Adrenal gland (tissue), 12 donors: ENCODE results near the gene MRPL17. TPM values are rescaled to one million over a fixed set of nuclear protein-coding genes. Genes with fewer than 3 reads are reported as not detected.
A peak's percentile ranks its signal among the peaks of the same experiment; 100 is the strongest.
"Not testable (repeated sequence)": the region's sequence is repeated elsewhere in the genome, so short reads cannot be mapped to it uniquely, and the experiment has no call there.

Source experiments
- DNase-seq, 7 donors: peaks; one replicate each; pipeline ENCODE4 v3.0.0-alpha.2; 2019 to 2020
- H3K27ac ChIP-seq, 5 donors: fragments of 200-600 bp; sonication (generic) in 4 of 5; 1 replicate in 3 of 5; 2 replicates in 2 of 5; pipeline versions ENCODE4 v1.5.1 to v1.8.0; 2016 to 2020; ENCODE audit warnings: mild to moderate bottlenecking in 1 of 5
- H3K27me3 ChIP-seq: fragments of 200-600 bp; 2 replicates; pipeline ENCODE4 v1.8.0; 2021
- H3K36me3 ChIP-seq, 2 donors: fragments of 200-600 bp; replicated peaks in 1 of 2; 1 replicate in 1 of 2; 2 replicates in 1 of 2; pipeline versions ENCODE4 v1.5.1 to v1.8.0; 2018 to 2022
- H3K4me1 ChIP-seq, 2 donors: fragments of 200-600 bp; replicated peaks in 1 of 2; 1 replicate in 1 of 2; 2 replicates in 1 of 2; pipeline versions ENCODE4 v1.5.1 to v1.8.0; 2018 to 2021
- H3K4me3 ChIP-seq, 4 donors: fragments of 200-600 bp; sonication (generic) in 3 of 4; one replicate each; pipeline ENCODE4 v1.5.1; 2016 to 2018
- H3K9me3 ChIP-seq, 3 donors: fragments of 200-600 bp; sonication (generic) in 1 of 3; replicated peaks in 1 of 3; 1 replicate in 2 of 3; 2 replicates in 1 of 3; pipeline versions ENCODE4 v1.5.1 to v1.8.0; 2016 to 2021
- POLR2A ChIP-seq, 2 donors: fragments of 450-650 bp; IDR thresholded peaks; one replicate each; pipeline ENCODE4 v1.6.1; 2017; ENCODE audit warnings: antibody characterized with exemption in 2 of 2, mild to moderate bottlenecking in 2 of 2, moderate library complexity in 1 of 2
- WGBS, 4 donors: extraction: QIAGEN DNeasy Blood & Tissue Kit in 2 of 4; methylation state at CpG; one replicate each; pipeline versions ENCODE4 v1.1.5 to v1.1.7; 2013 to 2017; 5-methylcytosine and 5-hydroxymethylcytosine counted together
- intact Hi-C, 2 donors: fragments of 100-400 bp; cut with DNase I; formaldehyde crosslinking; loops; one replicate each; pipeline versions ENCODE4 v1.14.1 to v1.15.0; 2022 to 2023
- polyA plus RNA-seq, 3 donors: library from polyadenylated mRNA; stranded (reverse); fragments of 200-250 nt in 2 of 3; fragments of 350-450 nt in 1 of 3; fragmentation: Illumina TruSeq in 1 of 3; extraction: RNeasy Lipid Tissue Mini Kit (QIAGEN cat#74804) in 1 of 3; gene quantifications; one replicate each; pipeline ENCODE4 v1.2.3, GENCODE V29; 2013 to 2014
- total RNA-seq, 9 donors: library from RNA; depleted of rRNA in 4 of 9; stranded (reverse); fragments of >200 nt in 4 of 9; fragments of 120-200 nt in 1 of 9; fragmentation: NEBNext Ultra II Directional in 1 of 9; extraction: Animal tissue kit (Norgen Biotek cat#: 25700) in 1 of 9; gene quantifications; one replicate each; pipeline versions ENCODE4 v1.1.0 to v1.2.4, GENCODE V29; 2013 to 2023
- TF ChIP-seq, protein P1 (sequence below), 6 experiments: fragments of 450-650 bp in 4 of 6; fragments of 200-600 bp in 2 of 6; sonication (generic) in 1 of 6; IDR thresholded peaks; 1 replicate in 5 of 6; 2 replicates in 1 of 6; pipeline versions ENCODE4 v1.5.1 to v1.8.0; 2016 to 2021; ENCODE audit warnings: antibody characterized with exemption in 6 of 6, mild to moderate bottlenecking in 2 of 6, moderate library complexity in 1 of 6
- donor health status: healthy with polysubstance abuse.
- donor health status: Bipolar disorder and iron deficiency.
- donor health status: DM: yes; HTN: yes; CAD: no.
- donor health status: DM: no; HTN: no; CAD: no.
- donor health status: DM: no; HTN: no; CAD: no.
- donor health status: DM: yes; HTN: yes; CAD: no.

Gene MRPL17
- total and polyA plus RNA-seq, 12 donors = 51.2 to 532 (median 80.6) TPM

DNA sequence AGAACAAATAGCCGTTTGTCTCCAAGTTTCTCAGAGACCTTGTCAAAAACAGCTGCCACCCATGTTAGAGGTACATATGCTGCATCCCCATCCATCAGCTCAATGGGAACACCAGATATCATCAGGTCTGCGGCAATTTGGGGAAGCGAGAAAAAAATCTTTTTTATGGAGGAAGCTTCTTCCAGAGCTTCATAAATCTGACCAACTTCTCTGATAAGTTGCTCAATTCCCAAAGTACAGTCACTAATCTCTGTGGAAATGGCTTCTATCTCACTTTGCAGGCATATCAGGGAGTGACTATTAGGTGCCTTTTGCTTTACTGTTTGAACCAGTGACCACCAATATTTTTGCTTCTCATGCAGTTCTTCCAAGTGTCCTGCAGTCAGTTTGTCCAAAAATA is 34.3 kb upstream of the MRPL17 start:
- H3K9me3 ChIP-seq = no peaks in the 10 kb centered on the region
- DNase-seq = no peak
- H3K27me3 ChIP-seq = no peaks in the 10 kb centered on the region
- intact Hi-C loops = no loop called here
- H3K4me1 ChIP-seq = no peaks in the 10 kb centered on the region
- 81 to 88% (median 85%) methylated on average over 3 of the region's 3 CpGs for WGBS, 4 donors
- no peaks in the 10 kb centered on the region for H3K36me3 ChIP-seq
- TF ChIP-seq, protein P1, sequence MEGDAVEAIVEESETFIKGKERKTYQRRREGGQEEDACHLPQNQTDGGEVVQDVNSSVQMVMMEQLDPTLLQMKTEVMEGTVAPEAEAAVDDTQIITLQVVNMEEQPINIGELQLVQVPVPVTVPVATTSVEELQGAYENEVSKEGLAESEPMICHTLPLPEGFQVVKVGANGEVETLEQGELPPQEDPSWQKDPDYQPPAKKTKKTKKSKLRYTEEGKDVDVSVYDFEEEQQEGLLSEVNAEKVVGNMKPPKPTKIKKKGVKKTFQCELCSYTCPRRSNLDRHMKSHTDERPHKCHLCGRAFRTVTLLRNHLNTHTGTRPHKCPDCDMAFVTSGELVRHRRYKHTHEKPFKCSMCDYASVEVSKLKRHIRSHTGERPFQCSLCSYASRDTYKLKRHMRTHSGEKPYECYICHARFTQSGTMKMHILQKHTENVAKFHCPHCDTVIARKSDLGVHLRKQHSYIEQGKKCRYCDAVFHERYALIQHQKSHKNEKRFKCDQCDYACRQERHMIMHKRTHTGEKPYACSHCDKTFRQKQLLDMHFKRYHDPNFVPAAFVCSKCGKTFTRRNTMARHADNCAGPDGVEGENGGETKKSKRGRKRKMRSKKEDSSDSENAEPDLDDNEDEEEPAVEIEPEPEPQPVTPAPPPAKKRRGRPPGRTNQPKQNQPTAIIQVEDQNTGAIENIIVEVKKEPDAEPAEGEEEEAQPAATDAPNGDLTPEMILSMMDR (IDR thresholded peaks at IDR 0.05) = no peak
- no peak for TF ChIP-seq POLR2A (IDR thresholded peaks at IDR 0.05)
- H3K4me3 ChIP-seq = no peak overlapping the region
- H3K27ac ChIP-seq = no peak overlapping the region

DNA sequence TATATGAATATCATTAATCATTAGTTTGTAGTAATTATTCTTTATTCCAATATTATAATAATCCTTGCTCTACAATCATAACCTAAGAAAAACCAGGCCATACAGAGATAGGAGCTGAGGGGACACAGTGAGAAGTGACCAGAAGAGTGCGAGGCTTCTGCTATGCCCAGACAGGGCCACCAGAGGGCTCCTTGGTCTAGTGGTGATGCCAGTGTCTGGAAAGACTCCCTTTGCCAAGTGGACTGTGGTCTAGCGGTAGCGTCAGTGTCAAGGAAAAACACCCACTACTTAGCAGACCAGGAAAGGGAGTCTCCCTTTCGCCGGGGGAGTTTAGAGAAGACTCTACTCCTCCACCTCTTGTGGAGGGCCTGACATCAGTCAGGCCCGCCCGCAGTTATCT is 28.4 kb upstream of the MRPL17 start:
- intact Hi-C loops, H3K27ac ChIP-seq, H3K4me1 ChIP-seq, H3K27me3 ChIP-seq, H3K9me3 ChIP-seq, H3K36me3 ChIP-seq, H3K4me3 ChIP-seq: not testable (repeated sequence)
- 92 to 95% (median 92%) methylated on average over 7 of the region's 7 CpGs for WGBS, 4 donors
- DNase-seq = peak in 4 of 7 donors; percentile 29 to 66 (median 52)
- TF ChIP-seq, protein P1 (IDR thresholded peaks at IDR 0.05) = peak; percentile 12 to 46 (median 24)

DNA sequence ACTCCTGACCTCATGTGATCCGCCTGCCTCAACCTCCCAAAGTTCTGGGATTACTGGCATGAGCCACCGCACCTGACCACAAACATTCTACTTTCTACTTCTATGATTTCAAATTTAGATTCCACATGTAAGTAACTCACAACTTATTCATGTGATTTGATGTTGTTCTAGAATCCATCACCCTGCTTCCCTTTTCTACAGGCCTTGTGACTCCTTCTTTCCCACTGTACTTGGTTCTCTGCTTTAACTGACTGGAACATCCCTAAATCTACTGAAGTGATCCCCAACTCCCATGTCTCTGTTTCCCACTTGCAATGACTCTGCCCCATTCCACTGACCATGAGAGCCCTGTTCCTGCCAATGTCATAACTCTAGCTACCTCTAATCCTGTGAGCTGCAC is 25.7 kb upstream of the MRPL17 start:
- no peak for DNase-seq
- Histone ChIP-seq H3K9me3 (no peaks in the 10 kb centered on the region), H3K4me1 (peaks cover 0 to 5% of the 10 kb centered on the region in 2 donors), H3K4me3 (no peak overlapping the region), H3K36me3 (no peaks in the 10 kb centered on the region), H3K27me3 (no peaks in the 10 kb centered on the region), H3K27ac (no peak overlapping the region)
- no peak for TF ChIP-seq POLR2A (IDR thresholded peaks at IDR 0.05)
- TF ChIP-seq, protein P1 (IDR thresholded peaks at IDR 0.05) = no peak
- intact Hi-C loops = loop anchor here (5.0 to 10.0 kb wide), 2 partner anchors 174 to 177 kb away; no protein-coding TSS in a partner anchor
- WGBS, 4 donors = 76 to 94% (median 85%) methylated on average over 2 of the region's 2 CpGs

DNA sequence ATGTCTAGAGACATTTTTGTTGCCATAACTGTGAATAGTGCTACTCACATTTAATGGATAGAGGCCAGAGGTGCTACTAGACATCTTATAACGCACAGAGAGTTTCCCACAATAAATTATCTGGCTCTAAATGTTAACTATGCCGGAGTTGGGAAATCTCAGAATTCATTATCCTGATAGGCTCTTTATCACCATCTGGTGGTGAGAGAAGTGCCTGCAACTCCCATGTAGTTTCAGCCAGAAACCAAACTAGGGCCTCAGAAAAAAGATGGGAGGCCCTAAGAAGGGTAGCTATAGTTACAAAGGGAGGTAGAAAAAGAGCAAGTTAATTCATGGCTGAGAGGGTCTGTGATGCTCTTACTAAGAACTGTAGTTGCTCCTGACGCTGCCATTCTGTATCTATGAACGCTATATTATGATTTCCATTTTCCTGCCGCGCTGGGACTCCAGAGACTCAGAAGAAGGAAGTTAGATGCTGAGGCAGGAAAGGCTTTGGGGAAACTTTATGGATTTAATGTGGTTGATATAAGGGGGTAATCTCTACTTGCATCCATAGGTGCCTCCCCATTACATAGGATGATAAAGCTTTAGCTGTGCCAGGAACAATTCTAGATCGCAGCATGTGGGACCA is 22.9 kb upstream of the MRPL17 start:
- no peaks in the 10 kb centered on the region for H3K9me3 ChIP-seq
- H3K4me3 ChIP-seq = no peak overlapping the region
- peaks cover 0 to 8% of the 10 kb centered on the region in 2 donors for H3K4me1 ChIP-seq
- peak; percentile 48 to 83 (median 60) for DNase-seq
- no peaks in the 10 kb centered on the region for H3K27me3 ChIP-seq
- no peaks in the 10 kb centered on the region for H3K36me3 ChIP-seq
- intact Hi-C loops = loop anchor here (5.0 to 10.0 kb wide), 2 partner anchors 171 to 174 kb away; no protein-coding TSS in a partner anchor
- no peak overlapping the region for H3K27ac ChIP-seq
- WGBS, 4 donors = 38 to 52% (median 45%) methylated on average over 7 of the region's 7 CpGs
- TF ChIP-seq, protein P1 (IDR thresholded peaks at IDR 0.05) = peak; percentile 83 to 98 (median 86)
- no peak for TF ChIP-seq POLR2A (IDR thresholded peaks at IDR 0.05)
